GM12874 (cell line): ENCODE data around the gene KCMF1.

Experiments
- CTCF ChIP-seq: IDR thresholded peaks from 2 replicates; pipeline ENCODE4 v1.5.1; 2011; ENCODE audit warnings: low read depth, mild to moderate bottlenecking, control low read depth, low read length, moderate library complexity; ENCODE audit not compliant: insufficient read depth

The KCMF1 gene

GRCh38 chr2:85019121-85019520 is 48.2 kb downstream of the KCMF1 start:
- no peak for TF ChIP-seq CTCF

DNA sequence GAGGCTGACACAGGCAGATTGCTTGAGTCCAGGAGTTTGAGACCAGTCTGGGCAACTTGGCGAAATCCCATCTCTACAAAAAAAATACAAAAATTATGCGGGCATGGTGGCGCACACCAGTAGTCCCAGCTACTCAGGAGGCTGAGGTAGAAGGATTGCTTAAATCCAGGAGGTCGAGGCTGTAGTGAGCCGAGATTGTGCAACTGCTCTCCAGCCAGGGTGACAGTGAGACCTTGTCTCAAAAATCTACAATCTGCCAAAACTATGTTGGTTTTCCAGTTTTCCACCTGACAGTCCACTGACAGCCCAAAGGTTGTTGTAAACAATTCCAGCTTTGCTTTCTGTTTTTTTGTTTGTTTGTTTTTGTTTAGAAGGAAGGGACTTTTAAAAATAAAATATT is 51.3 kb downstream of the KCMF1 start:
- no peak for TF ChIP-seq CTCF

DNA sequence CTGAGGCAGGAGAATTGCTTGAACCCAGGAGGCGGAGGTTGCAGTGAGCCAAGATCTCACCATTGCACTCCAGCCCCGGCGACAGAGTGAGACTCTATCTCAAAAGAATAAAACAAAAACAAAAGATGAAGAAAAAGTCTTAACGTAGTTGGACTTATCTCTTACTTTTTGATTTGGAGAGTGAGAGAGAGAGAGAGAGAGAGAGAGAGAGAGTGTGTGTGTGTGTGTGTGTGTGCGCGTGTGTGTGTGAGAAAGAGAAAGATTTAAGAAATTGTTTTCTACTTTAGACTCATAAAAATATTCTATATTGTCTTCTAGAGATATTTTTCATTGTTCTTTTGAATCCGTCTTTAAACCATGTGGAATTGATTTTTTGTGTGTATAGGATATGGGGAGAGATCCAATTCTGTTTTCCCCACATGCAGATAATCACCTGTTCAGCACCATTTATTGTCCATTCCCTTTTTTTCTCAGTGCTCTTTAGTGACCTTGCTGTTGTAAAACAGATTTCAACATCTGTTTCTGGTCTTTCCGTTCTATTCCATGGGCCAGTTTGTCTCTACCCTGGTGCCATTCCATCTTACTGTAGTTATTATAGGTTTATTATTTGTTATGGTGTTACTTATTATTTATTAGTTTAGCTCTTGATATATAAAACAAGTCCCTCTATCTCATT is 53.5 kb downstream of the KCMF1 start:
- TF ChIP-seq CTCF = no peak

GRCh38 chr2:85032621-85033020 is 61.7 kb downstream of the KCMF1 start:
- no peak for TF ChIP-seq CTCF

DNA sequence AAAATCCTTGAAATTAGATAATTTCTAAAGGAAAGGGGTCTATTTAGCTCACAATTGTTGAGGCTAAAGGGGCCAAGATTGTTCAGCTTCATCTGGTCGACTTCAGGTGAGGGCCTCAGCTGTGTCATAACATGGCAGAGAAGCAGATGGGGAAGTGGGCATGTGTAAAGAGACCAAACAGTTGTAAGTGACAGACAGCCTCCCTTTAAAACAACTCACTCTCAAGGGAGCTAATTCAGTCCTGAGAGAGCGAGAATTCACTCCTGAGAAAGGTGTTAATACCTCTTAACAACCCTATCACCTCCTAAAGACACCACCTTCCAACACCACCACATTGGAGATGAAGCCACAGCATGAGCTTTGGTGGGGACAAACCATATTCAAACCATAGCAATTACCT is 62.4 kb downstream of the KCMF1 start:
- TF ChIP-seq CTCF = no peak

DNA sequence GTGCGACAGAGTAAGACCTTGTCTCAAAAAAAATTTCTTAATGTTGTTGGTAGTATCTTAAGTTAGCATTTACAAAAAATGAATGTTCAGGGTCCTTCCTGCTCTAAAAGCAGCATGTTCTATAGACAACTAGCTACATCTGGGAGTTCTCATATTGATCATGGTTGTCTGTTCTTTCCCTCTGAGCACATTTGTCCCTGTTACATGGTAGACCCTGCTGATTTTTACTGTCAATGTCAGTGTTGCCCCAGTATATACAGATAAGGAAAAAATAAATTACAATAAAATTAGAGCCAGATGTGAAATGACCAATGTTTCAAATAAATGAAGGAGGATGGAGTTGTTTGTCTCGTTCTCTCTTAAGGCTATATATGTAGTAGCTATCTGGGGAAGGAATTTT is 63.2 kb downstream of the KCMF1 start:
- no peak for TF ChIP-seq CTCF

DNA sequence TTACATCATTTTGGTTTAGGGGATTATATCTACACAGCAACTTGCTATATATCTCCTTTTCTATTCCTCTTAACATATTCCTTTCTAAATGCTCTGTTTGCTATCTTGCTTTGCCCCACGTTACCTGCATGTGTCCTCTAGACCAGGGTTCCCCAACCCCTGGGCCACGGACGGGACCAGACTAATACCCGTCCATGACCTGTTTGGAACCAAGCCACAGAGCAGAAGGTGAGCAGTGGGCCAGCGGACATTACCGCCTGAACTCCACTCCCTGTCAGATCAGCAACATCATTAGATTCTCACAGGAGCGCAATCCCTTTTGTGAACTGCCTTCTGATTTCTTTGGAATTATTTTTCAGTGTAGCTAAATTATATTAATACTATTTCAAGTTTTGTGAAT is 66.7 kb downstream of the KCMF1 start:
- no peak for TF ChIP-seq CTCF

GRCh38 chr2:85042330-85042729 is 71.4 kb downstream of the KCMF1 start:
- no peak for TF ChIP-seq CTCF
